Psoas muscle (tissue), 8 donors: Measurements from ENCODE around the gene RBBP7. TPM values are rescaled to one million over a fixed set of nuclear protein-coding genes. Genes with fewer than 3 reads are reported as not detected.

Experiments
- ATAC-seq, 4 donors: fragments of 200-7000 bp; cut with Tn5 transposase; one replicate each; pipeline ENCODE4 v1.9.1; 2020; ENCODE audit warnings: moderate library complexity in 3 of 4, mild to moderate bottlenecking in 2 of 4
- DNase-seq, 2 donors: peaks; one replicate each; pipeline ENCODE4 v3.0.0-alpha.2; 2020
- H3K27ac ChIP-seq: fragments of 200-600 bp; one replicate; pipeline ENCODE4 v1.8.0; 2022
- H3K27me3 ChIP-seq, 3 donors: fragments of 200-600 bp in 1 of 3; one replicate each; pipeline versions ENCODE4 v1.6.1 to v1.8.0; 2013 to 2022; ENCODE audit warnings: low read length in 2 of 3, mild to moderate bottlenecking in 2 of 3, moderate library complexity in 1 of 3; ENCODE audit not compliant: insufficient read depth in 3 of 3
- H3K36me3 ChIP-seq, 2 donors: fragments of 200-600 bp in 1 of 2; one replicate each; pipeline versions ENCODE4 v1.6.1 to v1.8.0; 2013 to 2022; ENCODE audit warnings: low read depth in 1 of 2, mild to moderate bottlenecking in 1 of 2, moderate library complexity in 1 of 2; ENCODE audit not compliant: insufficient read depth in 1 of 2
- H3K4me1 ChIP-seq: fragments of 200-600 bp; one replicate; pipeline ENCODE4 v1.8.0; 2022
- H3K4me3 ChIP-seq: fragments of 200-600 bp; one replicate; pipeline ENCODE4 v1.8.0; 2022; ENCODE audit warnings: mild to moderate bottlenecking
- H3K9me3 ChIP-seq: fragments of 200-600 bp; one replicate; pipeline ENCODE4 v1.8.0; 2022
- CTCF ChIP-seq: fragments of 200-600 bp; IDR thresholded peaks from one replicate; pipeline ENCODE4 v1.8.0; 2022; ENCODE audit warnings: antibody characterized with exemption
- WGBS, 3 donors: extraction: QIAGEN DNeasy Blood & Tissue Kit; methylation state at CpG; one replicate each; pipeline versions ENCODE4 v1.1.6 to v1.1.7; 2013; 5-methylcytosine and 5-hydroxymethylcytosine counted together
- intact Hi-C, 2 donors: fragments of 100-400 bp; cut with DNase I; formaldehyde crosslinking; loops; one replicate each; pipeline versions ENCODE4 v1.11.0 to v1.14.2; 2022
- polyA plus RNA-seq, 3 donors: library from polyadenylated mRNA; stranded (reverse); fragments of 200-250 nt; gene quantifications; one replicate each; pipeline ENCODE4 v1.2.3, GENCODE V29; 2013
- total RNA-seq, 4 donors: library from RNA; stranded (reverse); fragmentation: NEBNext Ultra II Directional in 2 of 4; extraction: Animal tissue kit (Norgen Biotek cat#: 25700) in 2 of 4; gene quantifications; one replicate each; pipeline versions ENCODE4 v1.2.1 to v1.2.4, GENCODE V29; 2021 to 2023
- donor health status: healthy with polysubstance abuse.
- donor health status: DM: no; HTN: no; CAD: no; lungs with moderate emphysema.
- donor health status: Bipolar disorder and iron deficiency.
- donor health status: healthy.
- donor health status: DM: yes; HTN: yes; CAD: no.
- donor health status: DM: no; HTN: no; CAD: no.
- donor health status: DM: no; HTN: no; CAD: no.
- donor health status: DM: yes; HTN: yes; CAD: no.

The RBBP7 gene
- total and polyA plus RNA-seq, 7 donors = 81.1 to 139 (median 98.9) TPM

GRCh38 chrX:16804923-16805464, 65.2 kb downstream of the RBBP7 start:
- Histone ChIP-seq H3K4me1 (peaks cover 11% of the 10 kb centered on the region), H3K36me3 (peaks cover 0 to 6% of the 10 kb centered on the region in 2 donors), H3K27ac (no peak overlapping the region), H3K27me3 (no peaks in the 10 kb centered on the region), H3K4me3 (no peak overlapping the region), H3K9me3 (no peaks in the 10 kb centered on the region)
- intact Hi-C loops = no loop called here
- 74 to 87% (median 87%) methylated on average over 7 to 8 of the region's 8 CpGs for WGBS, 3 donors
- no peak for ATAC-seq
- no peak for TF ChIP-seq CTCF
- DNase-seq = no peak

DNA sequence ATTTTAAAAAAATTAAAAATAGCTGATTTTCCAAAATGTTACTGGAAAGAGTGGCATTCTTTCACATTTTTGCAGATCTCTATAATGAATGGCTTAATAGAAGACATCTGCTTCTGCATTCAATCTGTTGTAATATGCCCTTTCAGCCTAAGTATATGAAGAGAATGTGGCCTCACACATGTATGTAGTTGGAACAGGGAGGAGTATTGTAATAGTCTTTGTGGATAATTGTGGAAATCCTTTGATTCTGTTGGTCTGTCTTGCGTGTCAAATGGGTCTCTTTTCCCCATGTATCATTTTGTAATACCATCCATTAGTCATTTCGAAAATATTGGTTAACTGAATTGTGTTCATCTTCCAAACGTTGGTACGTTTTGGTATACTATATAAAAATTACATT, 72.3 kb downstream of the RBBP7 start:
- 72 to 88% (median 80%) methylated on average over 4 of the region's 4 CpGs for WGBS, 3 donors
- DNase-seq (no peak), ATAC-seq (no peak)
- Histone ChIP-seq H3K4me1 (no peaks in the 10 kb centered on the region), H3K36me3 (peaks cover 3 to 37% of the 10 kb centered on the region in 2 donors), H3K4me3 (no peak overlapping the region), H3K27ac (no peak overlapping the region), H3K27me3 (no peaks in the 10 kb centered on the region), H3K9me3 (no peaks in the 10 kb centered on the region)
- intact Hi-C loops = no loop called here
- no peak for TF ChIP-seq CTCF

GRCh38 chrX:16797358-16797757, 72.8 kb downstream of the RBBP7 start:
- no peak for TF ChIP-seq CTCF
- H3K27me3 ChIP-seq = no peaks in the 10 kb centered on the region
- no peaks in the 10 kb centered on the region for H3K4me1 ChIP-seq
- ATAC-seq (peak in 2 of 4 donors; percentile 46 to 48), DNase-seq (peak in 1 of 2 donors; percentile 32)
- no peak overlapping the region for H3K27ac ChIP-seq
- H3K4me3 ChIP-seq = no peak overlapping the region
- H3K36me3 ChIP-seq = peaks cover 3 to 35% of the 10 kb centered on the region in 2 donors
- whole genome bisulfite sequencing, 3 donors = 47 to 73% (median 71%) methylated on average over 5 of the region's 5 CpGs
- H3K9me3 ChIP-seq = no peaks in the 10 kb centered on the region
- intact Hi-C loops = no loop called here

DNA sequence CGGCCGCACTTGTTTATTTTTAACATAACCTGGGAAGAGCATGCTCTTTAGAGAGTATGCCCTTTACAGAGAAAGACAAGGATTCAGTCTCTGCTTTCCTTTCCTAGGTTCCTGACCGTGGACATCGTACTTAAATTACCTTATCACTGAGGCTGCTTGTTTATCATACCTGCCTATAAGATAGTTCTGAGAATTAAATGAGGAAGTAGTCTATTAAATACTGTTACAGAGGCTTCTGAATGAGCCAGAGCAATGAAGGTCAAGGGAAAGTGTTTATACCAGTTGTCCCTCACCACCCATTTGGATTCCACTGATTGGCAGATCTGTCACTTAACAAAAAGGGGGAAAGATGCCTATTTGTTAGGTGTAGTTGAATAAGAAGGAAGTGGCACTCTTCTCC, 73.9 kb downstream of the RBBP7 start:
- Histone ChIP-seq H3K27ac (no peak overlapping the region), H3K9me3 (no peaks in the 10 kb centered on the region), H3K36me3 (peaks cover 3 to 46% of the 10 kb centered on the region in 2 donors), H3K27me3 (no peaks in the 10 kb centered on the region), H3K4me3 (no peak overlapping the region), H3K4me1 (no peaks in the 10 kb centered on the region)
- no peak for ATAC-seq
- intact Hi-C loops = no loop called here
- TF ChIP-seq CTCF = no peak
- WGBS, 3 donors = 64 to 91% (median 87%) methylated on average over 4 of the region's 4 CpGs
- no peak for DNase-seq

Other genes starting within 250 kb of the RBBP7 start
- not detected for gene S100G, start 220.2 kb downstream of the RBBP7 start, total RNA-seq
- gene S100G, start 220.2 kb downstream of the RBBP7 start, polyA plus RNA-seq = under 1 TPM in 1 of 3 donors, not detected in 2; 0.23 TPM
- 1 to 10 TPM; 2.5 to 3.8 (median 3.0) TPM for gene CTPS2, start 157.7 kb downstream of the RBBP7 start, total RNA-seq
- 1 to 10 TPM; 1.1 to 2.4 (median 1.2) TPM for gene CTPS2, start 157.7 kb downstream of the RBBP7 start, polyA plus RNA-seq
- 10 to 100 TPM; 13.7 to 29.4 (median 20.0) TPM for gene SYAP1, start 150.8 kb downstream of the RBBP7 start, total RNA-seq
- 10 to 100 TPM; 10.9 to 14.9 (median 13.6) TPM for gene SYAP1, start 150.8 kb downstream of the RBBP7 start, polyA plus RNA-seq
- 10 to 100 TPM in 1 of 4 donors, 1 to 10 TPM in 3; 6.3 to 10.1 (median 9.4) TPM for gene TXLNG, start 83.9 kb downstream of the RBBP7 start, total RNA-seq
- gene TXLNG, start 83.9 kb downstream of the RBBP7 start, polyA plus RNA-seq = 1 to 10 TPM; 5.6 to 8.1 (median 7.6) TPM
- 1 to 10 TPM in 2 of 4 donors, under 1 TPM in 2; 0.84 to 2.3 (median 1.1) TPM for gene REPS2, start 76.3 kb upstream of the RBBP7 start, total RNA-seq
- under 1 TPM; 0.16 to 0.39 (median 0.17) TPM for gene REPS2, start 76.3 kb upstream of the RBBP7 start, polyA plus RNA-seq